AG09319 (cell line): ENCODE results near the gene NUDT4.
"Not testable (repeated sequence)": the region's sequence is repeated elsewhere in the genome, so short reads cannot be mapped to it uniquely, and the experiment has no call there.

ENCODE experiments used
- DNase-seq: peaks from one replicate; pipeline ENCODE4 v3.0.0-alpha.2; 2010; ENCODE audit warnings: low read depth; ENCODE audit errors: extremely low read depth
- CTCF ChIP-seq: IDR thresholded peaks from 2 replicates; pipeline ENCODE4 v1.5.1; 2011; ENCODE audit warnings: low read depth, mild to moderate bottlenecking, inconsistent platforms, low read length, moderate library complexity

Gene NUDT4

DNA sequence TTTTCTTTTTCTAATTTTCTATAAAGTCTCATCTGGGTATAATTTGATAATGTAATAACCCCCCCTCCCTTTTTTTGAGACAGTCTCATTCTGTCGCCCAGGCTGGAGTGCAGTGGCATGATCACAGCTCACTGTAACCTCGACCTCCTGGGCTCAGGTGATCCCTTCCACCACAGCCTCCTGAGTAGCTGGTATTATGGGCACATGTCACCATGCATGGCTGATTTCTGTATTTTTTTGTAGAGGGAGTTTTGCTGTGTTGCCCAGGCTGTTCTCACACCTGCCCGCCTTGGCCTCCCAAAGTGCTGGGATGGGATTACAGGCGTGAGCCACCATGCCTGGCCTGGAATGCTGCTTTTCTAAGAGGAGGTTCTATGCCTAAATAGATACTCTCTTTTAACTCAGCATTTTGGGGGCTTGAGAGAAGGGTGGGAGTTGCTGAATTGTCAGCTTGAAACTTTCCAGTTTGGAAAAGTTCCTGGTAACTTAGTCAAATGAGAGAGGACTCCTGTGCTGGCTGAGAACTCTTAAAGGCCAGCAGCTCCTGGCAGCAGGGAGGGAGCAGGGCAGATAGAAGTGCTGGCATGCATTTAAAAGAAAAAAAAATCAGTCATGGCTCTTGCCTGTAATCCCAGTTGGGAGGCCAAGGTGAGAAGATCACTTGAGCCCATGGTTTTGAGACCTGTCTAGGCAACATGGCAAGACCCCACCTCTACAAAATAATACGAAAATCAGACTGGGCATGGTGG is 13.0 kb downstream of the NUDT4 start:
- no peak for DNase-seq
- TF ChIP-seq CTCF: no peak

DNA sequence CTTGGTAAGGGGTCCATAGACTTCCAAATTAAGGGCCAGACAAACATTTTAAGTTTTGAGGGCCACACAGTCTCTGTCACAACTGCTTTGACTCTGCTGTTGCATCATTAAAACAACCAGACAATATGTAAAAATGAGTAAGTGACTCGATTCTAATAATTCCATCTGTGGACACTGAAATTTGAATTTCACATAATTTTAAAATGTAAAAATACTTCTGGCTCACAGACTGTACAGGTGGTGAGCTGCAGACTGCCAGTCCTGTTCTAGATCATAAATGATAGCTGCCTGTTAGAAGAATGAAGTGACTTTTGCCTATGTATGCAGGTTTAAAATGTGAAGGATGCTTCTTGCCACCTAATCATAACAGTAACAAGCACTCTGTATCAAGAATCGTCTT is 15.7 kb downstream of the NUDT4 start:
- no peak for DNase-seq
- TF ChIP-seq CTCF: no peak

GRCh38 chr12:93397412-93397811 is 19.7 kb downstream of the NUDT4 start:
- no peak for TF ChIP-seq CTCF
- no peak for DNase-seq

DNA sequence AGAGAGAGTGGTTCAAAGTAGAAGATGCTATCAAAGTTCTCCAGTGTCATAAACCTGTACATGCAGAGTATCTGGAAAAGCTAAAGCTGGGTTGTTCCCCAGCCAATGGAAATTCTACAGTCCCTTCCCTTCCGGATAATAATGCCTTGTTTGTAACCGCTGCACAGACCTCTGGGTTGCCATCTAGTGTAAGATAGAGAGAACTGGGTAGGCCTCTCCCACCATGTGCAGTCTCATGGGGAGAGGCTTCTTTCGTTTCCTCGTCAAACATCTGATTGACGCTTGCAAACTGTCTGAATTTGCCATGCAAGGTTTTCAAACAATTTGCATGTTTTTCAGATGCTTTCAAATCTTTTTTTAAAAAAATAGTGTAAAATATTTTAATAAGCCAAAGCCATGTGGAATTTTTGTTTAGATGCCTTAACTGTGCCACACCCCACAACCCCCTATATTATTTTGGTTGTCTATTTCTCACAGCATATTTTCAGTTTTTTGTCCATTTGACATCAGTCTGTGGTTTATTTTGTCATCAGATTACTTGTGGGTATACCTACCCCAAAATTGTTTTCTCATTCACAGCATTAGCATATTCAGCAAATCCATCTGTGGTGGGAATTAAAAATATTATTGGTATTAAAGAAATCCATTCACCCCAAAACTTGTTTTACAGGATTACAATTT is 21.6 kb downstream of the NUDT4 start:
- not testable (repeated sequence) for DNase-seq

DNA sequence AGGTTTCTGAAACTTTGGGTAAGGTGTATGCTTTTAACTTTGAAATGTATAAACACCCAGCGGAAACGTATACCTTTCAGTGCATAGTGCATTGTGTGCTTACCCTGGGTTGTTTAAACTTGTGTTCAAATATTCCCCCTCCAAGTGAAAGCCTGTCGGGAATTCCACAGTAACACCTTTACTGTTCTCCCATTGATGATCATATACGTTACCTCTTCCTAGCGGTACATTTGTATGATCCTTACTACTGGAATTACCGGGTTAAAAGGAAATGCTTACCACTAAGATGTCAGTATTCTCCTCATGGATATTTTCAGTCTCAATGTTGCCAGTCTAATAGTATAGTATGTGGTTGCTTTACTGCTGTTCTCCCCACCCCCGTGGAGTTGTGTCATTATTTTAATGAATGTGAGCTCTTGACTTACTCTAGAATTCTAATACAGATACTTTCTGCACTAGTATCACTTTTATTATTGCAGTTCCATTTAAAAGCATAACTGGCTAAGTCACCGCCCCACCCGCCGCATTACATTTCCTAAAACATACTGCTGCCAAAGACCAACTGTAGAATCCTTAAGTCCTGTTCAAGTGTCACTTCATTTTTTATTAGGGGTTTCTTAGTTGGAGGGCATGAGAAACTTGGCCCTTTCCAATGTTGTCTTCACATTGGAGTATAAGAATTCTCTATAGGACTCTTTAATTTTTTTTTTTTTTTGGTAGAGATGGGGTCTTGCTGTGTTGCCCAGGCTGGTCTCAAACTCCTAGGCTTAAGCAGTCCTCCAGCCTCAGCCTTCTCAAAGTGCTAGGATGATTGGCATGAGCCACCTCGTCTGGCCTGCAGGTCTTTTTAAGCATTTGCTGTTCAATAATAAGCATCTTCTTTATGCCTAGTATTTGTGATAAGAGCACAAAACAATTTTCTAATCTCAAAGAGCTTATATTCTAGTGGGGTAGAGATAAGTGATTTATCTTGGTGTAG is 24.9 kb downstream of the NUDT4 start:
- no peak for TF ChIP-seq CTCF
- DNase-seq: no peak

GRCh38 chr12:93403988-93404803 is 26.5 kb downstream of the NUDT4 start:
- no peak for DNase-seq
- TF ChIP-seq CTCF: no peak
